Stimulated activated CD4-positive, alpha-beta T cell treated with anti-CD3 and anti-CD28 coated beads, Interleukin-15, amount 100 ng/mL, for 1 hour (primary cell): ENCODE data around the gene IGF1R.

Experiments used
- DNase-seq, 2 donors: peaks; one replicate each; pipeline ENCODE4 v3.0.0-alpha.2; 2020; ENCODE audit warnings: low read depth in 1 of 2, low spot score in 1 of 2

IGF1R gene

DNA sequence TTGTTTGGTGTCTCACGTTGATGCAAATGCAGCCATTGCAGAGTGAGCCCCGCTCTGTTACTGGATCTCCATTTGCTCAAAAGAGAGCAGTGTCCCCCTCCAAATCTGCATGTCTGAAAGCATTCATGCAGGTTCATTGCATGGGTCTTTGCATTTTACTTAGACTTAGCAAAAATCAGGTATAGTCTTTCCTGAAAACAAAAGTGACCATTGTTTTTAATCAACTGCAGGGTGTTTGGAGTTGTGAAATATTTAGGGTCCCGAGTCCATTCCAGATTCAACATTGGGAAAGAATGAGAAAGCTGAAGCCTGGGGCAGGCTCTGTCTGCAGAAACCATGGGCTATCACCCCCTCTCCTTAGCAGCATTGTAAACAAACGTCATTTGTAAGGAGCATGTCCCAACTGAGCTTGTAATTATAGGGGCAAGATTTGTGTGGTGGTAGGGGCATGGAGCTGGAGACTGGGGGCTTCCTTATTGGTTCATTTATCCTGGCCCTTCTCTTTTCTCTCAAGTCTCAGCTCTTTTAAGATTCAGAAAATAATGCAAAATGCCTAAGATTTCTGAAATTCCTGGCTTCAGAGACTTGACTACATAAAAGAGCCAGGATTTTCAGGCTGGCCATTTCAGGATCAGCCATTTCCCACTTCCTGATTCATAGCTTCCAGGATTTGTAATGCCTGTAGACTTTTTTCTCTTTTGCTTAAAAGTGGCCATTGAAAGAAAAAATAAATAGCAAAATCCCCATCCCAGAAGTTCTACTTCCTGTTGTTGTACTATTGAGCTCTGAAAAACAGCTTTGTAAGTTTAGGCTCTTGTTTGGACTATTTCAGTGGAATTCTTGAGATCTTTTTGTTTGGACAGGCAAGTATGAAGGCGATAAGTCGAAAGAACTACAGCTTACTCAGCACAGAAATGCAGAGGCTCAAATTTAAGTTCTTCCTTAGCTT, 23.0 kb downstream of the IGF1R start:
- no peak for DNase-seq

DNA sequence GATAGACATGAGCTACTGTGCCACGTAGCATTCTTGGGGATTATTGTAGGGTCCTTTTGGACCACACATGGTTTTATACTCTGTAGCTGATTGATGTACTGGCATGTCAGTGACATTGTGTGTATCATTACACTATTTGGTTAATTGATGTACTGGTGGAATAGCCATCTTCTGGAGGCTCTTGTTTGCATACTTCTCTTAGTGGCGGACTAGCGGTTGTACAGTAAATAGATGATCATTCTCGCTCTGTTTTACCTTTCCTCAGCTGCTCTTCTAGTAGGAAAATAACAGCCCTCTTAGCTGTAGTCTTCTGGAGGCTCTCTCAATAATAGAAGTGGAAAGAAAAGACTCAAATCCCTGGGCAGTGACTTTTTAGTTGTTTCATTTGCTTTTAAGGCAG, 24.8 kb downstream of the IGF1R start:
- no peak for DNase-seq

DNA sequence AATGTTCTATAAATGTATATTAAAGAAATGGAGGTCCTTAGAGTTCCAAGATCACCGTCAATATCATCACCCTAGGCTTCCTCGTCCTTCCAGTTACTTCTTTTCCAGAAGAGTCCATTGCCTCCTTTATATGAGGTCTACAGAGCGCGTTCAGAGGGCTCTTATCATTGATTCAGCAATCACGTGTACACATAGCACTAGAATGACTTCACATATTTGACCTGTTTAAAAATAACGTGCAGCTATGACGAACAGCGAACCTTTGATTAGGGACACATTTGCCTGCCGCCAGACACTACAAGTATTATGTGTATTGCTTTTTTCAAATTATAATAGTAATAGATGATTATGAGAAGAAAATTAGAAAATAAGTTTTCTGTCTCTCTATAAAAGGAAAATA, 26.0 kb downstream of the IGF1R start:
- no peak for DNase-seq

DNA sequence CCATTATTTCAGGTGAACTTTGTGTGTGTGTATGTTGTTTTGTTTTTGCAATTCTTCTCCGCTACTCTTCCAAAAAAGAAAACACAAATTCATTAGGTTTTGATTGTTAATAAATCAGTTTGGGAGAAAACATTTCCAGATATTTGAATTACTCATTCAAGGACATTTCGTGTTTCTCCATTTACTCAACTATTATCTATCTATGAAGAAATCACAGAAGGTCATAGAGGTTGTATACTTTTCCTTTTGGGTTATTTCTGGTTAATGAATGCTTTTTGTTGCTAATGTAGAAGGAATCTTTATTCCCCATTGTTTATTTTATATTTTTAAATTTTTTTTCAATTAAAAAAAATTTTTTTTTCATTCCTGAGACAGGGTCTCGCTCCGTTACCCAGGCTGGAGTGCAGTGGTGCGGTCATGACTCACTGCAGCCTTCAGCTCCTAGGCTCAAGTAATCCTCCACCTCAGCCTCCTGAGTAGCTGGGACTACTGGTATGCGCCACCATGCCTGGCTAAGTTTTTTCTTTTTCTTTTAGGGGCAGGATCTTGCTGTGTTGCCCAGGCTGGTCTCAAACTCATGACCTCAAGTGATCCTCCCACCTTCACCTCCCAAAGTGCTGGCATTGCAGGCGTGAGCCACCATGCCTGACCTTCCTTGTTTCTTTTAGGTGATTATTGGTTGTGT, 28.4 kb downstream of the IGF1R start:
- no peak for DNase-seq

DNA sequence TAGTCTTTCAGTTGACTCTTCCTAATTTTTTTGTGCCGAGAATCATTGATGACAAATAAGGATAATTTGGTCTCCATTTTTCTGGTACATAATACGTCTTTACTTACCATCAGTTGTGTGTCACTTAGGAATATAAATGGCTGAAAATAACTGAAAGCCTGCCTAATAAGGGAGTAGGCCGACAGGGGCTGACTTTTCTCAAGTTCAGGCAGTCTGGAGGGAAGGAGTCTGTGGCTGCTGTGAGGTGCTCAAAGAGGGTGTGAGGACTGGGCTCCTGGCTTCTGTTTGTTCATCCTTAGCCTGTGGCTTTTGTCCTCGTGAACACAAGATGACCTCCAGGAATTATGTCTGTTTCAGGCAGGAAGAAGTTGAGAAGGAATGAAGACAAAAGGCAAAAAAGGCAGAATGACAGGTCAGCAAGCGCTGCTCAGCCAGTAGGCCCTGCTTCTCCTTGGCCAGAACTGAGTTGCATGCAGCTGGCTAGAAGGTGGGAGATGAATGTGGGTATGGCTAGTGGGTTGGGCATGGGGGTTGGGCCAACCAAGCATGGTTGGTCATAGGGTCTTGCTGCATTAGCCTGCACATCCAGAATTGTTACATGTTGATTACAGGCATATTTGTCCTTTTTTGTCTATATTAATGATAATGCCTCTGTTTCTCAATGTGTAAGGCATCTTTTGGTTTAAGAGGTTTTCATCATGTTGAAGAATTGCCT, 29.2 kb downstream of the IGF1R start:
- no peak for DNase-seq

DNA sequence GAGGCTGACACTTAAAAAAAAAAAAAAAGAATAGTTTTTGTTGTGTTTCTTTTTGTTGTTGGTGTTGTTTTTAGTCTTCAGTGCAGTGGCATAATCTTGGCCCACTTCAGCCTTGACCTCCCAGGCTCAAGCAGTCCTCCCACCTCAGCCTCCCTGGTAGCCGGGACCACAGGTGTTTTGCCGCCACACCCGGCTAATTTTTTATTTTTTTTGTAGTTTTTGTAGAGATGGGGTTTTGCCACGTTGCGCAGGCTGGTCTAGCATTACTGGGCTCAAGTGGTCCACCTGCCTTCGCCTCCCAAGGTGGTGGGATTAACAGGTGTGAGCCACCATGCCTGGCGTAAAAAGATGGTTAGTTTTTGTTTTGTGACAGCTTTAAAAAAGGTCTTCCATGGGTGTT, 30.1 kb downstream of the IGF1R start:
- DNase-seq: no peak

DNA sequence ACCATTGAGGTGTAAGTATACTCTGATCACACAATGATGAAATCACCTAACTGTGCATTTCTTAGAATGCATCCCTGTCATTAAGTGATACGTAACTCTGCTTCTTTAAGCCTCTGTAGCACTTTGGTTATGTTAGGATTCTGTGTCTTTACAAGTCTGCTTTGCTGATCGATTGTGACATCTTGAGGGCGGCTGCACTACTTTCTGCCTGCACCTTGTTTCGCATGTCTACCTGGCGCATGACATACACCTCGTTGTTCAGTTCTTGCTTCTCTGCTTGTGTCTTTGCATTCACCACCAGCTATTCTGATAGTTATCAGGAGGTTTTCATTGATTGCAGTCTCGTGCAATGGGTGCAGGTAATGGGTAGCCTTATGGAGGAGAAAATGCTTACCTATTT, 32.7 kb downstream of the IGF1R start:
- no peak for DNase-seq

DNA sequence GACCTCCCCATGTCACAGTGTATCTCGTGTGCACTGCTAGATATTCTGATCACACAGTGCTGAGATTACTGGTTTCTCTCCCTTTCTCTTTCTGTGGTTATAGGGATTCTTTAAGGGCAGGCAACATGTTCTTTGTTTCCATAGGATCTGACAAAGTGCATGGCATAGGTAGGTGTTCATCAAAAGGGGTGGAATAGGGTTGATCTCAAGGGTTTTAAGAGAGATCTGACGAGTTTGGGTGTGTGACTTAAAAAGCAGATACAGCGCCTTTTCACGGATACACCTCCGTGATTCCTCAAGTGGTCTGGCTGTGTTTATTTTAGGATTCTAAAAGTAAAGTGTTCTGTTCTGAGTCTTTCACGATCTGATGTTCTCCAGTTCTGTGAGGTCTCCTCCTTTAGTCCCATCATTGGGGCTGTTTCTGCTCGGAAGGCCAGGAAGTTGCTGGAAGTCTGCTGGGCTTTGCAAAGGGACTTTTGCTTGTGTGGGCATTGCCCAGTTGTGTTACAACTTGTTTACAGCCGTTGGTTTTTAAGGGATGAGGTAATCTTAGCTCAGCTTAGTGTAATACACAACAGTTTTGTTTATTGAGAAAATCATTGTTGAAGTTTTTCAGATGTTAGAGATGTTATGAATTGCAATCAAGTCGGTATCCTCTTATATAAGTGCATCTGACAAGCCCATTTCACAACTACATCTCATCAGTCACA, 34.8 kb downstream of the IGF1R start:
- no peak for DNase-seq

DNA sequence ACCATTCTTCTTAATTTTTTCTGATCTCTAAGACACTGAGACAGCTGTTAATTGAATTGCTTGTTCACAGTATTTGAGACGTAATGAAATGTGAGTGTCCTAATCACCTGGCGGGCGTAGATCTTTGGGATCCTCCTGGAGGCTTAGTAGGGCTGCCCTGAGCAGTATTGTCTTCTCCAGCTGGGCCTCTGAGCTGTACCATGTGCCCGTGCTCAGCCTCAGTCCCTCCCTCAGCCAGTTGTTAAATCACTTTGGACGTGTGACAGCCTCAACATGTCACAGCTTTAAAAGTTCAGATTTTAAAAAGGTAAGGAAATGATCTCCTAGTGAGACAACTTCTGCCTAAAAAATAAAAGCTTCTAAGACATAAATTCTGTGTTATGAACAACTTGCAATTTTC, 35.5 kb downstream of the IGF1R start:
- no peak for DNase-seq

DNA sequence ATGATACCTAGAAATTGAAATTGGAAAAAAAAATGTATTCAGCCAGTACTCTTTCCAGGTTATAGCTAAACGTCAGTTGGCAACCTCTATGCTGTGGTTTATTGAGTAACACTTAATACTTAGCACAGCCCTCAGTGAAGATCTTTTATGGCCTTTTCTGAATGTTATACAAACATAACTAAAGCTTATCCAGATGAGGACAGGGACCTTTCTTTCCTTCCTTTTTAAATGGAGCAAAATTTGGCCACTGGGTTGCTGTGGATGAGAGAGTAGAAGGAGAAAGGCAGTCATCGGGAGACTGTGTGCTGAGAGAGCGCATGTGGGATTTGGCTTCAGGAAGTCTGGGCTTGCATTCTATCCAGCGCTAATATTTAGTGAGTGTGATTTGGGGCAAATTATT, 36.1 kb downstream of the IGF1R start:
- no peak for DNase-seq

DNA sequence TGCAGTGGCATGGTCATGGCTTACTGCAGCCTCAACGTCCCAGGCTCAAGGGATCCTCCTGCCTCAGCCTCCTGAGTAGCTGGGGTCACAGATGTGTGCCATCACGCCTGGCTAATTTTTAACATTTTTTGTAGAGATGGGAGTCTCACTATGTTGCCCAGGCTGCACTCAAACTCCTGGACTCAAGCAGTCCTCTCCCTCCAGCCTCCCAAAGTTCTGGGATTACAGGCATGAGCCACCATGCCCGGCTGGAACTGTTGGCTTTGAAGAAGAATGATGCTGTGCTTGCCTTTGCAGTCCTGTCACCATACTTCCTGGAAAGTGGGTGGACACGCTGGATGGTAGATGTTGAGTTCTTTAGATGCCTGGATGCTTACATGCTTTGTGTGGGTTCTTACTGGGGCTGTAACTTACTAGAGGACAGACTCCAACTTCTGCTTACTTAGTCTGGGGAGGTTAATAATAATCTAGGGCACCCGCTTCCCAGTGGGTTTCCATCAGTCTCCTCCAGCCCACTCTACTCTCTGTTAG, 36.7 kb downstream of the IGF1R start:
- DNase-seq: no peak

DNA sequence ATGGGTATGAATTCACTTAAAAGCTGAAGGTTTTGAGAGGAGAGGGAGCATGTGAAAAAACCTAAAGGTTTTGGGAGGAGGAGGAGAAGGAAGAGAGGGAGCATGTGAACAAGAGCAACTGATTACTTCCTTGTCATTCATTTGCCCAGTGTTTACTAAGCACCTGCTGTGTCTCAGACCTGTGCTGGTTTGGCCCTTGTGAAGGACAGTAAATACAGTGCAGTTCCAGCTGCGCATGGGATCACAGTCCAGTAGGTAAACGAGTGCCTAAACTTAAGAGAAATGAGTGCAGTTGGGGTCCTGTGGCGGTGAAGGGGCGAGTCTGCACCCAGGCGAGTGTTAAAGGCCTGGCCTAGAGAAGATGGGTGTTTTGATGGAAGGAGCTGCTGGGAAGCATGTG, 38.6 kb downstream of the IGF1R start:
- no peak for DNase-seq

DNA sequence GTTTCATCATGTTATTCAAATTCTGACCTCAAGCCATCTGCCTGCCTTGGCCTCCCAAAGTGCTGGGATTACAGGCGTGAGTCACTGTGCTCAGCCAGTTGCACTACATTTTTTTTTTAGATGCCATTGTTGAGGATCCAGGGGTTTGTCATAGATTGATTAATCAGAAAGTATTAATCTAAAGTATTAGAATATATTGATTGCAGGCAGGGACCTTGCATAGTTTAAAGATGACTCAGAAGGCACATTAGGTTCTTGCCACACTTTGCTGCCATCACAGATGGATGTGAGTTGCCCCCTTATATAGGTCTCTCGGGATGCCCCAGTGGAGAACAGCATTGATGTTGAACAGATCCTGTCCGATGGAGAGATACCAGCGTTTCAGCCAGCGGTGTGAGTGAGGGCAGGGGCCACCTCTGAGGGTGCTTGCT, 41.1 kb downstream of the IGF1R start:
- DNase-seq: no peak

DNA sequence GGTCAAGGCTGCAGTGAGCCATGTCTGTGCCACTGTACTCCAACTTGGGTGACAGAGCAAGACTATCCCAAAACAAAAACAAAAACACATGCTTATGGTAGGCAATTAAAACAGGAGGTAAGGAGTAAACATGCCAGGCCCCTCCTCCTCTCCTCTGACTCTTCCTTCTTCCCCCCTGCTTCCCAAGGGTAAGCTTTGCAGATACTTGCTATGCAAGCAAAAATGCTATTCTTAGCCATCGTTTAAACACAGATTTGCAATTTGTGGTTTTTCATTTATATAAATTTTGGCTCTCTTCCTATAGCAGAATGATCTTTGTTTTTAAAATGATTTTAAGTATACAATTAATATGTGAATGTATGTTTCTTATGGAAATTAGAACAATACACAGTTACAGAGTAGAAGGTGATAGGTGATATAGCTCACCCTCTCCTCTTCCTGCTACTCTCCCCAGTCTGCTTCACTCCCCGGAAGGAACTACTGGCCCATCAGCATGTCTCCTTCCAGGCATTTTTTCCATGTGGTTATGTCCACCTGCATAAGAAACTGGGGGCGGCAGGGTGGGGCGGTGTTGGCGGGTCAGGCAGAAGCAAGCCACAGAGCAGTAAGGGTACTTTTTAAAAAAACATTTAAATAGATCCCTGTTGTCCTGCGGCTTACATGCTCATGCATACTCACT, 42.1 kb downstream of the IGF1R start:
- no peak for DNase-seq

DNA sequence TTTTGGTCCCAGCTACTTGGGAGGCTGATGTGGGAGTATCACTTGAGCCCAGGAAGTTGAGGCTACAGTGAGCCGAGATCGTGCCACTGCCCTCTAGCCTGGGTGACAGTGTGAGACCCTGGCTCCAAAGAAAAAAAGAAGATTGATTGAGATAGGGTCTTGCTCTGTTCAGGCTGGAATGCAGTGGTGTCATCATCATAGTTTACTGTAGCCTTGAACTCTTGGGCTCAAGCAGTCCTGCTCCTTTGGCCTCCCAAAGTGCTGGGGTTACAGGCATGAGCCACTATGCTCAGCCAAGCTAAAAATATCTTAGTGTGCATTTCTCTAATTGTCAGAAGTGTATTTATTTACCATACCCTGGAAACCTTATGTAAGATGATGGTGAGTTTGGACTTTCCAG, 43.9 kb downstream of the IGF1R start:
- DNase-seq: no peak

DNA sequence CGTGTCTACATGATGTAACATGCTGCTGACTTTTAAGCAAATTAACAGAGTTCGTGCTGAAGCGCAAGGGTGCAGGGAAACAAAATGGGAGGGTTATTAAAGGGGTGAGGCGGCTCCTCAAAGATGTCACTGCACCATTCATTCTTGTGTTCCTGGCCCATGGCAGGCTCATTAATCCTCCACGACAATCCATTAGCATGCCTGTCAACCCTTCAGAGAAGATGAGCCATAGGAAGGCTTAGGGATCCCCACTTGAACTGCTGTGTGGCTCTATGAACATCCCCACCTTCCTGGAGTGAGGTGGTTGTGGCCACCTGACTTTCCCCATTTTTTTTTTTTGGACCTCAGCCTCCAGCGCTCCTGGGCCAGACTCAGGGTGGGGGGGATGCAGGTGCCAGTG, 45.8 kb downstream of the IGF1R start:
- DNase-seq: no peak

DNA sequence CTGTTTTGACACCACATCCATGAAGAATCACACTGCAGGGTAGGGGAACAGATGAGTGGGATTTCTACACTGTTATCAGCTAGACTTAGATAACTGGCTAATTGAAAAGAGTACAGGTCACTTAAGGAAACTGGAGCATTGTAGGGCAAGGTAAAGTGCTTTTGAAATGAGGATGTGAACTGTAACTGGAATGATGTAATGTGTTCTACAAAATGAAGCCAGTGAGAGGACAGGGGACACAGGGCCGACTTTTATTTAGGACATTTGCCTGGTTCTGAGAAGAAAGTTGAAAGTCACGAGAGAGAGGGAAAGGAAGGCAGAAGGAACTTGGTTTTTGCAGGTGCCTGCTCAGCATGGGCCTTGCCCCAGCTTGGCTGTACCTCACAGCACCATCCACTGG, 50.5 kb downstream of the IGF1R start:
- DNase-seq: no peak

DNA sequence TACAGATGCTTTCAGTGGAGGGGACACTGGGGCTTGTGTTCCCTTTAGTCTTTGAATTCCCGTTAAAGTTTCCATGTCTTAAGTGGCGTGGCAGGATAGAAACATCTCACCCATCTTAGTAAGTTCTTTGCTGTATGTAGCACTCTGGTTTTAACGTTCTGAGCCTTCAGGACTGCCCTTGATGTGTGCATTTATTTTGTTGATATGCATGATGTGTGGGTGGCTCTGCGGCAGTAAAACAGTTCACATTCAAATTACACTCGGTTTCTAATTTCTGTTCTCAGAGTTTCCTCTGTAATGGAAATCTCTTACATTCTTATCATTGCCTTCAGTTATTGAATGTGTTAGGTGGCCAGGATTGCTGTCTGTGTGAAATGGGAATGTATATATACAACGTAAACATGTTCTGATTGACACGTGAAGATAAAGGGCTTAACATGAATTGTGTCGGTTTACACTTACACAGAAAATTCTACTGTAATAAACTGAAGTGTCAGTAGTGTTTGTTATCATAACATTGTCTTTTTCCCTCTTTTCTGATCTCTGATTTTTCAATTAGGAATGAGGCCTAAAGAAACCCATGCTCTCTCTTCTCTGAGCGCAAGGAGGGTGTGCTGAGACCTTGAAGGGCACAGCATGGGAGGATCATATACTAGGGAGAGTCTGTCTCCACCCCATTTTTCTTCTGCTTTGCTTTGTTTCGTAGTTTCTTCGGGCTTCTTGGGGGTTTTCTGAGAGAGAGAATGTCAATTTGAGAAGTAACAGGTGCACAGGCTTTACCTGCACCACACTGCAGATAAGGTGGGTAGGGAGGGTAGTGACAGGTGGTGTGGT, 51.5 kb downstream of the IGF1R start:
- DNase-seq: no peak

DNA sequence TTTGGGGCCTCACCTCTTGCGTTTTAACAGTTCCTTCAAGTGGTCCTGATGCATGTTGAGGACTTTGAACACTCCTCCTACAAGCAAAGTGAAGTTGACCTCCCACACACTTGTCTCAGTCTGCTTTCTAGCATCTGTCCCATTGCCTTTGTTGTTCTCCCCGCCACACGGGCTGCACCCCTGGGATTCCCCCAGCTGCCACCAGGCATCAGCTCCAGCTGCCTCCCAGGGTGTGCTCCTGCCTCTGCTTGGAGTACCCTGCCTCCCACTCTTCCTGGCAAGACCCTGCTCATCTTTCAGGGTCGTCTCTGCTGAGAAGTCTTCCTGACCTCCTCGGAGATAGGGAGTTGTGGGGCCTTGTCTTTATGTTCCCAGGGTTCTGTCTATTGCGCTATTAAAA, 52.2 kb downstream of the IGF1R start:
- no peak for DNase-seq
